Stimulated activated CD8-positive, alpha-beta memory T cell treated with anti-CD3 and anti-CD28 coated beads, Interleukin-4, amount 100 ng/mL, for 48 hours (primary cell): ENCODE measurements around the gene KCNIP4.

Experiments
- DNase-seq: peaks from one replicate; pipeline ENCODE4 v3.0.0-alpha.2; 2020

KCNIP4 gene

GRCh38 chr4:20687864-20688263 is 1260.7 kb downstream of the KCNIP4 start:
- DNase-seq, result no peak

GRCh38 chr4:20684852-20685763 is 1263.5 kb downstream of the KCNIP4 start:
- DNase-seq, result no peak

- no peak for DNase-seq
Observed at GRCh38 chr4:20683766-20684165, 1264.8 kb downstream of the KCNIP4 start.

GRCh38 chr4:20682853-20683252 is 1265.7 kb downstream of the KCNIP4 start:
- no peak for DNase-seq

- DNase-seq, result no peak
Observed at GRCh38 chr4:20681271-20681670, 1267.3 kb downstream of the KCNIP4 start.

GRCh38 chr4:20680736-20681135 is 1267.8 kb downstream of the KCNIP4 start:
- DNase-seq, result no peak

GRCh38 chr4:20679951-20680350 is 1268.6 kb downstream of the KCNIP4 start:
- DNase-seq, result no peak
